HG03432 (cell line): ENCODE results near the gene TICAM2.

Experiments
- ATAC-seq: cut with Tn5 transposase; IDR thresholded peaks from one replicate; pipeline ENCODE4 v1.9.1; 2021; ENCODE audit warnings: mild to moderate bottlenecking, moderate library complexity; ENCODE audit not compliant: unreplicated experiment

TICAM2 gene

DNA sequence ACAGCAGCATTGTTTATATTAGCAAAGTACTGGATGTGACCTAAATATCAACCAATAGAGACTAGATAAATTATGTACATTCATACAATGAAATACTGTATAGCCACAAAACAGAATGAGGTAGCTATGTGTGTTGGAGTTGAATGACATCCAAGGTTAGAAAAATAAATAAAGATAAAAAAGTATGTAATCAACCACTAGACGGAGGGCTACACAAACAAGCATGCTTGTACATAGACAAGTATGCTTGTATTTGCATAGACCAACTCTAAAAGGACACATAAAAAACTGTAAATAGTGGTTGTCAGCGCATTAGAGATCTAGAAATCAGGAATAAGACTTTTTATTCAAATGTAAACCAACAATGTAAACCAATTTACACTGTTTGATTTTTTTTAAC, 60.7 kb downstream of the TICAM2 start:
- no peak for ATAC-seq

GRCh38 chr5:115535479-115536035, 66.7 kb downstream of the TICAM2 start:
- ATAC-seq: no peak

GRCh38 chr5:115532517-115532916, 69.8 kb downstream of the TICAM2 start:
- ATAC-seq: no peak

GRCh38 chr5:115531787-115532367, 70.4 kb downstream of the TICAM2 start:
- no peak for ATAC-seq

- no peak for ATAC-seq
These were observed 70.9 kb downstream of the TICAM2 start for GRCh38 chr5:115531380-115531779.

DNA sequence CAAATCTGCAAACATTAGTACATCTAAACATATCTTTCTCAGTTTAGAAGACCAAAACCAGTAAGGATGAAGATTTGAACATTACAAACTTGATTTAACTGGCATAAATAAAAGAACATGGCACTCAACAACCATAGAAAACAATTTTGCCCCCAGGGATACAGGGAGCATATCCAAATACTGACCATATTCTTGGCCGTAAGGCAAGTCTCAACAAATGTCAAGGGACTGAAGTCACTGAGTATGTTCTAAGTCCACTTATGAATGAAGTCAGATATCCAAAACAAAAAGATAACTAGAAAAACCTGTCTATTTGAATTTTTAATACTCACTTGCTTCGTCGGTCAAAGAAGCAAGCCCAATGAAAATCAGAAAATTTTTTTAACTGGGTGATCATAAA, 71.9 kb downstream of the TICAM2 start:
- no peak for ATAC-seq
